Endothelial cell of umbilical vein (primary cell): ENCODE measurements around the gene RALGPS1. TPM values are rescaled to one million over a fixed set of nuclear protein-coding genes. Genes with fewer than 3 reads are reported as not detected.

Experiments
- BruUV-seq: library from RNA; stranded (reverse); fragments of 400-500 nt; replicated peaks from 2 replicates; lab custom pipeline; 2021; lab: Mats Ljungman, UMichigan
- CTCF ChIA-PET: fragments of 300-600, 350-600 bp; sonication (Branson Sonifier 250); formaldehyde crosslinking; loops from one replicate; lab custom pipeline; 2021; ENCODE audit warnings: antibody characterized with exemption, inconsistent platforms; lab: Charles Lee
- POLR2A ChIA-PET: fragments of 300-600, 350-600 bp; sonication (Branson Sonifier 250); formaldehyde crosslinking; loops from one replicate; lab custom pipeline; 2021; ENCODE audit warnings: antibody characterized with exemption, inconsistent platforms; lab: Charles Lee
- DNase-seq: peaks from one replicate; pipeline ENCODE4 v3.0.0-alpha.2; 2011; ENCODE audit warnings: low read depth, low spot score
- FAIRE-seq: peaks from 2 replicates; lab custom pipeline; 2011; peaks lifted over from hg19 to GRCh38; lab: Jason Lieb, UNC
- H2AFZ ChIP-seq: 2 replicates; pipeline ENCODE4 v1.6.0; 2012; ENCODE audit warnings: low read depth, low read length, control low read depth, inconsistent platforms
- H3K27ac ChIP-seq: 2 replicates; pipeline ENCODE4 v1.5.1; 2011; ENCODE audit warnings: low read depth, mild to moderate bottlenecking, control low read depth, low read length, moderate library complexity; ENCODE audit not compliant: insufficient read depth
- H3K27me3 ChIP-seq, 2 experiments: 2 replicates each; pipeline versions ENCODE4 v1.6.0 to v1.6.1; 2011; ENCODE audit warnings: low read length in 2 of 2, mixed read lengths in 1 of 2; ENCODE audit not compliant: control insufficient read depth in 2 of 2, insufficient read depth in 2 of 2
- H3K36me3 ChIP-seq, 2 experiments: 2 replicates in 1 of 2; 3 replicates in 1 of 2; pipeline ENCODE4 v1.5.1; 2011; ENCODE audit warnings: low read length in 2 of 2, mild to moderate bottlenecking in 1 of 2, moderate library complexity in 1 of 2; ENCODE audit not compliant: control insufficient read depth in 2 of 2, insufficient read depth in 2 of 2; ENCODE audit errors: extremely low read depth in 1 of 2
- H3K4me1 ChIP-seq: 3 replicates; pipeline ENCODE4 v1.5.1; 2011; ENCODE audit warnings: mild to moderate bottlenecking, low read length; ENCODE audit not compliant: control insufficient read depth, insufficient read depth; ENCODE audit errors: extremely low read depth
- H3K4me2 ChIP-seq: 2 replicates; pipeline ENCODE4 v1.6.1; 2011; ENCODE audit warnings: low read length, control low read depth, mixed read lengths; ENCODE audit not compliant: insufficient read depth
- H3K4me3 ChIP-seq, 3 experiments: fragments of 200-600 bp in 1 of 3; sonication (generic), shearing (Covaris generic) in 1 of 3; replicated peaks in 1 of 3; 2 replicates each; pipeline ENCODE4 v1.5.1; 2011 to 2016; ENCODE audit warnings: control low read depth in 3 of 3, low read length in 3 of 3, mild to moderate bottlenecking in 2 of 3, inconsistent platforms in 1 of 3, low read depth in 1 of 3, moderate library complexity in 1 of 3; ENCODE audit not compliant: insufficient read depth in 1 of 3
- H3K79me2 ChIP-seq: 2 replicates; pipeline ENCODE4 v1.6.0; 2012; ENCODE audit warnings: low read length, inconsistent platforms; ENCODE audit not compliant: control insufficient read depth, insufficient read depth
- H3K9ac ChIP-seq: replicated peaks from 2 replicates; pipeline ENCODE3; 2011; ENCODE audit warnings: low read length, control low read depth; ENCODE audit not compliant: insufficient read depth; ENCODE audit errors: extremely low read depth
- H3K9me1 ChIP-seq: replicated peaks from 3 replicates; pipeline ENCODE4 v1.6.0; 2011; ENCODE audit warnings: mild to moderate bottlenecking, low read length; ENCODE audit not compliant: control insufficient read depth, insufficient read depth; ENCODE audit errors: extremely low read depth
- H3K9me3 ChIP-seq: replicated peaks from 2 replicates; pipeline ENCODE4 v1.5.1; 2012; ENCODE audit warnings: low read length, inconsistent platforms; ENCODE audit not compliant: control insufficient read depth, insufficient read depth
- H4K20me1 ChIP-seq: replicated peaks from 2 replicates; pipeline ENCODE3; 2011; ENCODE audit warnings: mild to moderate bottlenecking, low read length; ENCODE audit not compliant: control insufficient read depth, insufficient read depth; ENCODE audit errors: extremely low read depth
- EZH2 ChIP-seq: IDR thresholded peaks from 2 replicates; pipeline ENCODE4 v1.6.1; 2012; ENCODE audit warnings: borderline replicate concordance, low read depth, mild to moderate bottlenecking, moderate library complexity, low read length, inconsistent platforms; ENCODE audit not compliant: severe bottlenecking
- FOS ChIP-seq: IDR thresholded peaks from 2 replicates; pipeline ENCODE4 v1.6.1; 2011; ENCODE audit warnings: mild to moderate bottlenecking, low read length, moderate library complexity, borderline replicate concordance; ENCODE audit not compliant: insufficient read depth
- GATA2 ChIP-seq: IDR thresholded peaks from 2 replicates; pipeline ENCODE4 v1.7.0; 2011; ENCODE audit warnings: low read depth, mild to moderate bottlenecking, moderate library complexity, mixed read lengths, low read length; ENCODE audit not compliant: insufficient read length, insufficient read depth
- JUN ChIP-seq: IDR thresholded peaks from 2 replicates; pipeline ENCODE4 v1.6.1; 2011; ENCODE audit warnings: borderline replicate concordance, low read depth; ENCODE audit not compliant: insufficient read length, insufficient read depth
- MYC ChIP-seq: IDR thresholded peaks from one replicate; pipeline ENCODE4 v1.6.1; 2011; ENCODE audit warnings: mild to moderate bottlenecking, low read depth, low read length
- POLR2A ChIP-seq: IDR thresholded peaks from 2 replicates; pipeline ENCODE4 v1.6.1; 2012; ENCODE audit warnings: low read depth, mild to moderate bottlenecking, control low read depth, low read length
- POLR2AphosphoS5 ChIP-seq: IDR thresholded peaks from 2 replicates; pipeline ENCODE4 v1.6.1; 2012; ENCODE audit warnings: low read depth, mild to moderate bottlenecking, control low read depth, low read length, moderate library complexity; ENCODE audit not compliant: insufficient read depth
- dilution Hi-C: fragments of 300-500 bp; cut with MboI; formaldehyde crosslinking; loops from one replicate; pipeline ENCODE4 v1.15.0; 2019; ENCODE audit warnings: low sequenced_read_pairs; ENCODE audit not compliant: extremely low pct_ligation_motif_present
- intact Hi-C: fragments of 100-400 bp; cut with micrococcal nuclease; formaldehyde crosslinking; loops from one replicate; pipeline ENCODE4 v1.10.0; 2022
- polyA plus RNA-seq, 4 experiments: library from polyadenylated mRNA; depleted of rRNA in 3 of 4; stranded (reverse) in 3 of 4; unstranded in 1 of 4; fragments of >200 nt; gene quantifications; 2 replicates each; pipeline versions ENCODE4 v1.2.1 to v1.2.3, GENCODE V29; 2011 to 2012; ENCODE audit warnings: missing spikeins in 1 of 4
- total RNA-seq: library from RNA; stranded (reverse); gene quantifications from 2 replicates; pipeline ENCODE4 v1.2.3, GENCODE V29; 2021
- TF ChIP-seq, protein P1 (sequence below): IDR thresholded peaks from 2 replicates; pipeline ENCODE4 v1.6.1; 2011; ENCODE audit not compliant: insufficient read depth, insufficient read length
- TF ChIP-seq, protein P2 (sequence below), 2 donors: IDR thresholded peaks; 1 replicate in 1 of 2; 2 replicates in 1 of 2; pipeline ENCODE4 v1.5.1; 2011; ENCODE audit warnings: low read length in 2 of 2, mild to moderate bottlenecking in 2 of 2, moderate library complexity in 2 of 2, control low read depth in 1 of 2, inconsistent platforms in 1 of 2, low read depth in 1 of 2; ENCODE audit not compliant: insufficient read depth in 1 of 2; ENCODE audit errors: extremely low read depth in 1 of 2

RALGPS1 gene
- total and polyA plus RNA-seq, 2 donors (not counting 3 experiments of a cell fraction or from before 2014, with no cell fraction given) = 3.8 to 5.5 TPM

GRCh38 chr9:126999315-127000068 is 84.9 kb downstream of the RALGPS1 start:
- no peak overlapping the region for H3K27ac ChIP-seq
- CTCF ChIA-PET = interaction anchor here (0.6 to 1.1 kb wide), 5 partner anchors 25 to 313 kb away, joined by 3 to 4 read pairs (median 3); no protein-coding TSS in a partner anchor
- H3K9ac ChIP-seq = no peak overlapping the region
- DNase-seq = no peak
- no peaks in the 10 kb centered on the region for H3K36me3 ChIP-seq
- intact Hi-C loops (no loop called here), dilution Hi-C loops (no loop called here)
- no peaks in the 10 kb centered on the region for H3K27me3 ChIP-seq
- H3K79me2 ChIP-seq = no peaks in the 10 kb centered on the region
- POLR2A ChIA-PET = no interaction called here
- H3K9me1 ChIP-seq = no peaks in the 10 kb centered on the region
- H3K4me1 ChIP-seq = no peaks in the 10 kb centered on the region
- no peak for FAIRE-seq
- no TSS peak for BruUV-seq
- H2AFZ ChIP-seq = no peak overlapping the region
- H4K20me1 ChIP-seq = no peaks in the 10 kb centered on the region
- TF ChIP-seq EZH2 (no peak), FOS (no peak), MYC (no peak)
- no peaks in the 10 kb centered on the region for H3K9me3 ChIP-seq
- no peak overlapping the region for H3K4me2 ChIP-seq
- H3K4me3 ChIP-seq = no peak overlapping the region

GRCh38 chr9:127004946-127005769 is 90.6 kb downstream of the RALGPS1 start:
- POLR2A ChIA-PET = no interaction called here
- CTCF ChIA-PET = interaction anchor here (0.9 to 1.3 kb wide), 4 partner anchors 14 to 44 kb away, joined by 3 read pairs; no protein-coding TSS in a partner anchor

More at GRCh38 chr9:127004946-127005769, 90.6 kb downstream of the RALGPS1 start:
- H3K27me3 ChIP-seq = peaks cover 4 to 8% of the 10 kb centered on the region in 2 experiments
- H4K20me1 ChIP-seq = no peaks in the 10 kb centered on the region
- H3K9me3 ChIP-seq = no peaks in the 10 kb centered on the region
- DNase-seq = no peak
- H3K4me3 ChIP-seq = no peak overlapping the region
- intact Hi-C loops (no loop called here), dilution Hi-C loops (no loop called here)
- H3K4me2 ChIP-seq = no peak overlapping the region
- H3K27ac ChIP-seq = no peak overlapping the region
- H3K36me3 ChIP-seq = no peaks in the 10 kb centered on the region
- H3K79me2 ChIP-seq = no peaks in the 10 kb centered on the region
- no peak for TF ChIP-seq MYC
- no peak for TF ChIP-seq JUN
- TF ChIP-seq FOS = no peak
- TF ChIP-seq POLR2AphosphoS5 = no peak
- TF ChIP-seq, protein P1, sequence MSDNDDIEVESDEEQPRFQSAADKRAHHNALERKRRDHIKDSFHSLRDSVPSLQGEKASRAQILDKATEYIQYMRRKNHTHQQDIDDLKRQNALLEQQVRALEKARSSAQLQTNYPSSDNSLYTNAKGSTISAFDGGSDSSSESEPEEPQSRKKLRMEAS = no peak
- no peak for TF ChIP-seq EZH2
- TF ChIP-seq GATA2 = no peak
- TF ChIP-seq, protein P2, sequence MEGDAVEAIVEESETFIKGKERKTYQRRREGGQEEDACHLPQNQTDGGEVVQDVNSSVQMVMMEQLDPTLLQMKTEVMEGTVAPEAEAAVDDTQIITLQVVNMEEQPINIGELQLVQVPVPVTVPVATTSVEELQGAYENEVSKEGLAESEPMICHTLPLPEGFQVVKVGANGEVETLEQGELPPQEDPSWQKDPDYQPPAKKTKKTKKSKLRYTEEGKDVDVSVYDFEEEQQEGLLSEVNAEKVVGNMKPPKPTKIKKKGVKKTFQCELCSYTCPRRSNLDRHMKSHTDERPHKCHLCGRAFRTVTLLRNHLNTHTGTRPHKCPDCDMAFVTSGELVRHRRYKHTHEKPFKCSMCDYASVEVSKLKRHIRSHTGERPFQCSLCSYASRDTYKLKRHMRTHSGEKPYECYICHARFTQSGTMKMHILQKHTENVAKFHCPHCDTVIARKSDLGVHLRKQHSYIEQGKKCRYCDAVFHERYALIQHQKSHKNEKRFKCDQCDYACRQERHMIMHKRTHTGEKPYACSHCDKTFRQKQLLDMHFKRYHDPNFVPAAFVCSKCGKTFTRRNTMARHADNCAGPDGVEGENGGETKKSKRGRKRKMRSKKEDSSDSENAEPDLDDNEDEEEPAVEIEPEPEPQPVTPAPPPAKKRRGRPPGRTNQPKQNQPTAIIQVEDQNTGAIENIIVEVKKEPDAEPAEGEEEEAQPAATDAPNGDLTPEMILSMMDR (IDR thresholded peaks at IDR 0.05; ENCODE audit: extremely low read depth in 1 of 2, insufficient read depth in 1 of 2, low read depth in 1 of 2, low read length in 2 of 2) = no peak
- no peak for TF ChIP-seq POLR2A
- no peaks in the 10 kb centered on the region for H3K4me1 ChIP-seq
- FAIRE-seq = no peak
- no peaks in the 10 kb centered on the region for H3K9me1 ChIP-seq
- H3K9ac ChIP-seq = no peak overlapping the region
- no TSS peak for BruUV-seq
- H2AFZ ChIP-seq = no peak overlapping the region
